Stimulated activated naive CD8-positive, alpha-beta T cell treated with anti-CD3 and anti-CD28 coated beads, Interleukin-15, Interleukin-2, amounts not matched to agents 100 U/mL and 50 U/mL, for 24 hours (primary cell): Measurements from ENCODE around the gene STT3B.

Source experiments
- ATAC-seq: fragments of 150-1000 bp; cut with Tn5 transposase; one replicate; pipeline ENCODE4 v1.10.0; 2021
- DNase-seq: peaks from one replicate; pipeline ENCODE4 v3.0.0; 2021

The STT3B gene

DNA sequence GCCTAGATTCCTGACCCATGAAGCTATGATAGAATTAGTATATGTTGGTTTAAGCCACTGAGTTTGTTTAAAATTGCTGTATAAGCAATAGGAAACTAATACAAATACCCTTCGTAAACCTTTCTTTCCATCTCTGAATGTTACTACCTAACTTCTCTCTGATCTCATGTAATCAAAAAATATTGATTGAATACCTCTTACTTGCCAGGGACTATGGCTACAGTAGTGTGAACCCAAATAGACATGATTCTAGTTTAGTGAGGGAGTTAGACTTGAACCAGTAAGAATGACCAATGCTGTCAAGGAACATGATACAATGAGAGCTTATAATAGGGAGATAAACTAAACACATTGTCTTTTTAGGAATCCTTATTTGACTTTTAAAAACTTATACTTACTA is 19.4 kb downstream of the STT3B start:
- no peak for DNase-seq
- ATAC-seq: no peak

GRCh38 chr3:31553258-31553657 is 20.5 kb downstream of the STT3B start:
- DNase-seq (no peak), ATAC-seq (no peak)

DNA sequence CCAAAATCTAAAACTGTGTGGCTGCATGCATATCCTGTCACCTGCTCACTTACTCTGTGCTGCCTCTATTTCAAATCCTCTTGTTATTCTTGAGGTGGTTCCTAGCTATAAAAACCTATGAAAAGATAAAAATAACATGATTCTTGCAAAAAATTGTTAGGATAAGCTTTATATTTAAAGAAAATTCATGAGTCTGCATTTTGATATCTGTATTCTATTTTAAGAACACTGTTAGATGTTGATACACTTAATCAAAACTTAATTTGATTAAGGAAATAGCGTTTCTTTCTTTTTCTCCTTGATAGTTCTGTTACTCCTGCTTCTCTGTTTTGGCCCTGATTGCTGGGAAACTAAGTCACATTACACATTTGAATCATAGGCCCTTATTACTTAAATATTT is 22.5 kb downstream of the STT3B start:
- no peak for ATAC-seq

GRCh38 chr3:31559872-31560534 is 27.3 kb downstream of the STT3B start:
- DNase-seq (no peak), ATAC-seq (no peak)

More for the DNA sequence above, 22.5 kb downstream of the STT3B start:
- no peak for DNase-seq

GRCh38 chr3:31561891-31562290 is 29.2 kb downstream of the STT3B start:
- no peak for DNase-seq

DNA sequence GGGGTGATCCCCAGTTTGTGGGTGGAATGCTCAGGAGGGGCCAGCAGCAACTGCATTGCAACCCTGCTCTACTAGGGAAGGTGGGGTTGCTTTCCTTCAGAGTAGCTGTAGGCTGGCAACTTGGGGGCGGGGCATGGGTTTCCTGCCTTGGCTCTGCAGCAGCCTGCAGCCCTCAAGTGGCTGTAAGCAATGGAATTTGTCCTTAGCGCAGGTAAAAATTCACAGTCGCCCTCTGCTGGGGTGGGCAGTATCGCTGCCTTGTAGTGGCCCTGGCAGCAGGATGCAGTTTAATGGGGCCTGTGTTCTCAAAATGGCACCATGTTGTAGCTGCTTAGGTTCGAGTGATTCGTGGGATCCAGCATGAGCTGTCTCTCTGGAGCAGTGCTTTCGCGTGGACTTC is 29.8 kb downstream of the STT3B start:
- peak; percentile 35 for DNase-seq
- ATAC-seq: no peak

More at GRCh38 chr3:31561891-31562290, 29.2 kb downstream of the STT3B start:
- ATAC-seq: no peak

GRCh38 chr3:31565288-31565687 is 32.6 kb downstream of the STT3B start:
- DNase-seq (no peak), ATAC-seq (peak; percentile 39)

- DNase-seq (peak; percentile 32), ATAC-seq (peak; percentile 72)
Measured at GRCh38 chr3:31567036-31567435, 34.3 kb downstream of the STT3B start.

- DNase-seq (no peak), ATAC-seq (no peak)
Measured at GRCh38 chr3:31568649-31569048, 35.9 kb downstream of the STT3B start.

DNA sequence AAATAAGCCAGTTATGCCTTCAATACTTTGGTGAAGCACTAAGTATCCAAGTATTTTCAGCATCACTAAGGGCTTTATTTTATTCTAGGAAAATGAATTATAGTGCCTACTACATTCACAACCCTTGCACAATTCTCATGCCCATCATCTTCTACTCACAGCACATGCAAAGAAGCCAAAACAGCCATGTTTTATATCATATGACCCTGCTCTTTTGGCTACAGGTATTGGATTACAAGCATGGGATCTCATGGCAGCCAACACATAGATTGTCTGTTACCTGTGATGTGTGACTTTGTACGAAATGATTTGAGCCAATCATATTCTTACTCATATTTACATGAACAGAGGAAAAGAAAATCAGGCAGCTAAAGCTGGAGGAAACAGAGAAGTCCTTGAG is 38.6 kb downstream of the STT3B start:
- DNase-seq: no peak
- ATAC-seq: no peak

GRCh38 chr3:31572236-31573004 is 39.7 kb downstream of the STT3B start:
- no peak for DNase-seq
- ATAC-seq: no peak

- DNase-seq (no peak), ATAC-seq (no peak)
Measured at GRCh38 chr3:31573036-31573779, 40.5 kb downstream of the STT3B start.

DNA sequence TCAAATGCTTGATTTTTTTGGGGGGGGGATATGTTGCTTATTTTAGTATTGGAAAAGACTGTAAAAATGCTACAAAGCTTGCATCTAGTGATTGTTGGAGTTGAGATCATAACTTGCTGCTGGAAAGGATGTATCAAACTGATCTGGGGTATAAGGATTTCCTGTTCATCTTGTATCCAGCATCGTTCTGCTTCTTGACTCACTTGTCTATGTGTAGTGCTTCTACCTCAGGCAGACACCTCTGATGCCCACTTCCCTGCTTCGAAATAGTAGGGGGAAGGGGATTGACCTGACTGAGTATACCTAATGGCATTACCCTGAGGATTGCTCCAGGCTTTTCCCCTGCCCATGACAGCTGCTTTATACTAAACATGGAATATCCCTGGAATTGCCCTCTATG is 42.7 kb downstream of the STT3B start:
- no peak for DNase-seq

GRCh38 chr3:31576521-31576920 is 43.8 kb downstream of the STT3B start:
- ATAC-seq (no peak), DNase-seq (no peak)

More for the DNA sequence above, 42.7 kb downstream of the STT3B start:
- peak; percentile 71 for ATAC-seq

DNA sequence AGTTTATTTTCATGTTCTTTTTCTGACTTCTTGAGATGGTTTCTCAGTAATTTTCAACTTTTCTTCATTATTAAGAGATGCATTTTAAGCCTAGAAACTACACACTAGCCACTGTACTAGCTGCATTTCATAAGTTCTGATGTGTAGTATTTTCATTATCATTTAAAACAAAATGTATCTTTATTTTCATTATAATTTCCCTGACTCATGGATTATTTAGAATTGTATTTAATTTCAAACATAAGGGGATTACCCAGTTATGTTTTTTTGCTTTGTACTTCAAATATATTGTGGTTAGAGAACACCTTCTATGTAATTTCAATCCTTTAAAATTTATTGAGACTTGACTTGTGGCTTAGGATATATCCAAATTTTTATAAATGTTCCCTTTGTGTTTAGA is 44.5 kb downstream of the STT3B start:
- DNase-seq (no peak), ATAC-seq (no peak)

- DNase-seq (no peak), ATAC-seq (no peak)
Measured at GRCh38 chr3:31579828-31580227, 47.1 kb downstream of the STT3B start.

DNA sequence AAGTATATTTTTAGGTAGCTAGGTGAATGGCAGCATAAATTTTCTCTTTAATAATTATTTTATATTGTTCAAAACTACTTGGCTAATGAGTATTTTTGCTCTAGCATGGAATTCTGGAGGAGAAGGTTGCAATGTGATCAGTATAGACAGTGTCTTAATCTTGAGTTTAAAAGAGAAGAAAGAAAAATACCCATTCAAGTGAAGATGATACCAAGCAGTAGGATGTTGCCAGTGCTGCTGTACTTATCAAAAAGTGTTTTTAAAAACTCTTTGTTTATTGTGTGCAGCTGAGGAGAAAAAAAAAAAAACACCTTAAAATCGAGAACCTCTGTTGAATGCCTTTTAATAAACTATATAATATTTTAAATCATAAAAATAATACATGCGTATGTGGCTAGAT is 47.9 kb downstream of the STT3B start:
- ATAC-seq: no peak

GRCh38 chr3:31581660-31582059 is 48.9 kb downstream of the STT3B start:
- ATAC-seq (no peak), DNase-seq (no peak)

More for the DNA sequence above, 47.9 kb downstream of the STT3B start:
- no peak for DNase-seq

- no peak for DNase-seq
- ATAC-seq: no peak
Measured at GRCh38 chr3:31589228-31589627, 56.5 kb downstream of the STT3B start.

- no peak for ATAC-seq
Measured at GRCh38 chr3:31590650-31591049, 57.9 kb downstream of the STT3B start.

GRCh38 chr3:31592764-31593163 is 60.0 kb downstream of the STT3B start:
- no peak for ATAC-seq

More at GRCh38 chr3:31590650-31591049, 57.9 kb downstream of the STT3B start:
- no peak for DNase-seq

GRCh38 chr3:31596176-31596575 is 63.5 kb downstream of the STT3B start:
- ATAC-seq (no peak), DNase-seq (no peak)

More at GRCh38 chr3:31592764-31593163, 60.0 kb downstream of the STT3B start:
- no peak for DNase-seq

DNA sequence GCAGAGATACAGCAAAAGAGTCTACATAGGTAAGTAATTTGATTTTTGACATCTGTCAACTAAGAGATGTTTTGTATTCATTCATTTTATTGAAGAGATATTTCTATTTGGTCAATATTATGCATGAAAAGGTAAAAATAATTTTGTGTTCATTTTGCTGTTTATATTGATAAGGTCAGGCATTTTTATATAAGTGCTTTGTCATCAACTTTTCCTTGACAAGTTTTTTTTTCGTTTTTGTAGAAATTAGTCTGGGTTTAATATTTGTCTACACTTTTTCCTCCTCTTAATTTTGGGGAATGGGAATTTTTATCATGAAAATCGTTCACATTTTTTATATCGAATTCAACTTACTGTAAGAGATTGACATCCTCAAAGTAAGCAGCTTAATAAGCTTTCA is 67.7 kb downstream of the STT3B start:
- ATAC-seq: no peak
- no peak for DNase-seq
